Fibroblast of skin of scalp (primary cell): ENCODE data around the gene PTDSS2.
A peak's percentile ranks its signal among the peaks of the same experiment; 100 is the strongest.

Experiments
- DNase-seq: peaks from one replicate; pipeline ENCODE4 v3.0.0-alpha.2; 2013

The PTDSS2 gene

DNA sequence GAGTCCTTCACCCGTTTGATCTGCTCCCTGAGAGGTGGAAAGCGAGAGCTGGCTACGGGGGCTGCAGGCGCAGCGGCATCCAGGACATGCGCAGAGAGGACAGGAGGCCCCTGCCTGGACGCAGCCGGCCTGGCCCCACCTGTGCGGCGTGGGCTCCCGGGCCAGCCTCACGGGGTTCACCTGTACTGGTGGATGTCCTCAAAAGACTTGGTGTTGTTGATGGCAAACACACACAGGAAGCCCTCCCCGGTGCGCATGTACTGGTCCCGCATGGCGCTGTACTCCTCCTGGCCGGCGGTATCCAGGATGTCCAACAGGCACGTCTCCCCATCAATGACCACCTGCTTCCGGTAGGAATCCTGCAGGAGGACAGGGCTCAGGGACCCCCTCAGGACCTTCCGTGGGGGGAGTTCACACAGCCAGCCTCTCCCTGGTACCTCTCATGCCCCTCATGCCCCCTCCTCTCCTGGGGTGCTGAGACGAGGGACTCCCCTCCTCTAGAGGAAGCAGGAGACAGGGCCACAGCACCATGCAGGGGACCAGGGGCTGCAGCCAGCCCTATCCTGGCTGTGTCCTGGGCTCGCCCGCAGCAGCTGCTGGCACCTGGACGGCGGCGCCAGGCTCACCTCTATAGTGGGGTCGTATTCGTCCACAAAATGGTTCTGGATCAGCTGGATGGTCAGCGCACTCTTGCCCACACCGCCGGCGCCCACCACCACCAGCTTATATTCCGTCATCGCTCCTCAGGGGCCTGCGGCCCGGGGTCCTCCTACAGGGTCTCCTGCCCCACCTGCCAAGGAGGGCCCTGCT, 83.7 kb downstream of the PTDSS2 start:
- DNase-seq: no peak

GRCh38 chr11:534396-535209, 84.5 kb downstream of the PTDSS2 start:
- no peak for DNase-seq

DNA sequence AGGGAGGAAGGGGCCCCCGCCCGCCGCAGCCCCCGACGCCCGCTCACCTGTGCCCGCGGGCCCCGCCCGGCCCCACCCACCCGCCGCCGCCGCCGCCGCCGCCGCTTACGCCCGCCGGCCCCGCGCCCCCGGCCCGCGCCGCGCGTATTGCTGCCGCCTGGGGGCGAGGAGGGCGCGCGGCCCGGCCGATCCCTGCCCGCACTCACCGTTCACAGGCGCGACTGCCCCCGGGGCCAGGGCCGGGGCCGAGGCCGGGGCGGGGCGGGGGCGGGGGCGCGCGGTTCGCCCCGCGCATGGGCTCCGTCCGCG, 85.1 kb downstream of the PTDSS2 start:
- no peak for DNase-seq

- DNase-seq: peak; percentile 95
These were observed 85.7 kb downstream of the PTDSS2 start, which contains the start of gene HRAS for GRCh38 chr11:535519-536454. HRAS (minus strand) TSS chr11:535576.

- peak; percentile 81 for DNase-seq
These were observed 87.0 kb downstream of the PTDSS2 start, which contains the start of gene LRRC56 for GRCh38 chr11:536841-537621. LRRC56 (plus strand) TSS chr11:537527; CDS start chr11:540685, 3,158 bp downstream.

GRCh38 chr11:537622-538430, 87.7 kb downstream of the PTDSS2 start:
- no peak for DNase-seq

GRCh38 chr11:538431-539051, 88.5 kb downstream of the PTDSS2 start:
- no peak for DNase-seq

DNA sequence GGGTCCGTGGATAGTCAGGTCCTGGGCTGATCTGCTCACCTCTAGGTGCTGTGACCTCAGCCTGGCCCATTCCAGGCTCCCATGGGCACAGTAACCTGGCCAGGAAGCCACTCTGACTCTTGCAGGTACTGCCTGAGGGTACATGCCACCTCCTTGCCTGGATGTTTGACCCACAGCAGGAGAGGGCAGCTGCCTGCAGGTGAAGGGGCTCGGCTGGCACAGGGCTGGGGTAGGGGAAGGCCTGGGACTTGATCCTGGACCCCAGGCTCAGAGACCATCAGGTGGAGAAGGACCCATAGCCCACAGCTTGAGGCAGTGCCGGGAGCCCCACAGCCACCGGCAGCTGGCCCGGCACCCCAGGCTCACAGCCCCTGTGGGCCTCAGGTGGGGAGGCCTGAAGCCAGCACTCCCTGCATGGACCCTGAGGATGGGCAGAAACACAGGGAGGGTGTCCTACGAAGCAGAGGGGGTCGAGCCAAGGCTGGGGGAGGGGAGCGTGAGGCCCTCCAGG, 89.9 kb downstream of the PTDSS2 start:
- no peak for DNase-seq
